LHCN-M2 (cell line): ENCODE data around the gene TOB1. TPM values are rescaled to one million over a fixed set of nuclear protein-coding genes. Genes with fewer than 3 reads are reported as not detected.
"Not testable (repeated sequence)": the region's sequence is repeated elsewhere in the genome, so short reads cannot be mapped to it uniquely, and the experiment has no call there.

Source experiments
- DNase-seq: peaks from one replicate; pipeline ENCODE4 v3.0.0-alpha.2; 2012; ENCODE audit warnings: low read depth
- total RNA-seq: library from RNA; depleted of rRNA; stranded (reverse); fragments of >200 nt; gene quantifications from 2 replicates; pipeline ENCODE4 v1.2.3, GENCODE V29; 2014

Gene TOB1
- total RNA-seq, 1 experiment from 2014 or later, result 16.9 TPM

- no peak for DNase-seq
Observed at GRCh38 chr17:50898369-50899004, 32.3 kb upstream of the TOB1 start.

GRCh38 chr17:50894513-50894912, 28.4 kb upstream of the TOB1 start:
- not testable (repeated sequence) for DNase-seq

- no peak for DNase-seq
Observed at GRCh38 chr17:50893183-50893993, 27.2 kb upstream of the TOB1 start.

- DNase-seq, result no peak
Observed at GRCh38 chr17:50892101-50892776, 26.1 kb upstream of the TOB1 start.

GRCh38 chr17:50891577-50891989, 25.4 kb upstream of the TOB1 start:
- DNase-seq, result no peak

GRCh38 chr17:50890675-50891516, 24.7 kb upstream of the TOB1 start:
- no peak for DNase-seq

GRCh38 chr17:50889528-50890118, 23.5 kb upstream of the TOB1 start:
- no peak for DNase-seq

GRCh38 chr17:50887705-50888245, 21.6 kb upstream of the TOB1 start:
- DNase-seq, result no peak

- no peak for DNase-seq
Observed at GRCh38 chr17:50884439-50885311, 18.5 kb upstream of the TOB1 start.

- DNase-seq, result no peak
Observed at GRCh38 chr17:50883850-50884438, 17.8 kb upstream of the TOB1 start.

GRCh38 chr17:50882851-50883250, 16.7 kb upstream of the TOB1 start:
- peak; percentile 56 for DNase-seq

GRCh38 chr17:50881182-50881581, 15.0 kb upstream of the TOB1 start:
- no peak for DNase-seq

GRCh38 chr17:50879086-50879485, 12.9 kb upstream of the TOB1 start:
- no peak for DNase-seq

GRCh38 chr17:50877838-50878237, 11.7 kb upstream of the TOB1 start:
- no peak for DNase-seq

GRCh38 chr17:50877042-50877441, 10.9 kb upstream of the TOB1 start:
- not testable (repeated sequence) for DNase-seq

GRCh38 chr17:50875074-50875473, 8.9 kb upstream of the TOB1 start:
- no peak for DNase-seq

- DNase-seq, result peak; percentile 53
Observed at GRCh38 chr17:50872710-50873424, 6.7 kb upstream of the TOB1 start.

GRCh38 chr17:50871898-50872297, 5.7 kb upstream of the TOB1 start:
- DNase-seq, result no peak

- DNase-seq, result no peak
Observed at GRCh38 chr17:50871364-50871763, 5.2 kb upstream of the TOB1 start.
